ENCODE measurements around the gene PDIA5.

The PDIA5 gene

GRCh38 chr3:123071146-123071545, 4.3 kb downstream of the PDIA5 start:
- DNase-seq (ENCODE audit: low read depth in 2 of 2) = no peak

DNA sequence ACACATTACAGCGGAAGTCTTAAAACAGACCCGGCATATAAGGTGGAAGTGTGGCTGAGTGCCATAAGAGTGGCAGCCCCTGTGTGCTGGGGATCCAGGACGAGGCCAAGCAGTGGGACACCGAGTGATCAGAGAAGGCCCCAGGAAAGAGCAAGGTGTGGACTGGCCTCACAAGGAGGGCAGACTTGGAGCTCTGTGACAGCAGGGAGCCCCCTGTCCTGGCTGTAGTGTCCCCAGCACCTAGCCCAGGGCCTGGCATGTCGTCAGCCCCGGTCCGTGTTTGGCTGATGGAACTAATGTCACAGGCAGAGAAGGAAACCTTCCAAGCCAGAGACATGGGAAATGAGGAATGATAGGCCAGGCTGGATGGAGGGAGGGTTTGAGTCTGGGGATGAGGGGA, 4.8 kb downstream of the PDIA5 start:
- no peak for DNase-seq (ENCODE audit: low read depth in 2 of 2)

DNA sequence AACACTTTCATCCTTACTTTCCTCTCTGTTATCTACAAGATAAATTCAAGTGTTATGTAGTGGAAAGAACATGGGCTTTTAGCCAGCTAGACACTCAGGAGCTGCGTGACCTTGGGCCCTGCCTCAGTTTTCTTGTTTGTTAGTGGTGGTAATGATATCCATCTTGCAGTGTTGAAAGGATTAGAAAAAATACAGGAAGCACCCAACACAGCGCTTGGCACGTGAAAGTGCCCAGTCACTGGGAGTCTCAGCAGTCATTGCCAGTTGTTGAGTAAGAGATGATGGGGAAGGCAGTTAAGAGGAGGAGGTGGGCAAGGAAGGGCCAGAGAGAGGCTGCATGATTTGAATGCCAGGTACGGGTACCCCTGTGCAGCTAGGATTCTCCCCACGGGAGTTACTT, 5.3 kb downstream of the PDIA5 start:
- DNase-seq (ENCODE audit: low read depth in 2 of 2) = no peak

- DNase-seq (ENCODE audit: low read depth in 2 of 2) = no peak
These were observed 5.7 kb downstream of the PDIA5 start for GRCh38 chr3:123072564-123072963.

GRCh38 chr3:123075359-123075758, 8.5 kb downstream of the PDIA5 start:
- no peak for DNase-seq (ENCODE audit: low read depth in 2 of 2)

GRCh38 chr3:123076112-123076495, 9.3 kb downstream of the PDIA5 start:
- DNase-seq (ENCODE audit: low read depth in 2 of 2) = no peak

DNA sequence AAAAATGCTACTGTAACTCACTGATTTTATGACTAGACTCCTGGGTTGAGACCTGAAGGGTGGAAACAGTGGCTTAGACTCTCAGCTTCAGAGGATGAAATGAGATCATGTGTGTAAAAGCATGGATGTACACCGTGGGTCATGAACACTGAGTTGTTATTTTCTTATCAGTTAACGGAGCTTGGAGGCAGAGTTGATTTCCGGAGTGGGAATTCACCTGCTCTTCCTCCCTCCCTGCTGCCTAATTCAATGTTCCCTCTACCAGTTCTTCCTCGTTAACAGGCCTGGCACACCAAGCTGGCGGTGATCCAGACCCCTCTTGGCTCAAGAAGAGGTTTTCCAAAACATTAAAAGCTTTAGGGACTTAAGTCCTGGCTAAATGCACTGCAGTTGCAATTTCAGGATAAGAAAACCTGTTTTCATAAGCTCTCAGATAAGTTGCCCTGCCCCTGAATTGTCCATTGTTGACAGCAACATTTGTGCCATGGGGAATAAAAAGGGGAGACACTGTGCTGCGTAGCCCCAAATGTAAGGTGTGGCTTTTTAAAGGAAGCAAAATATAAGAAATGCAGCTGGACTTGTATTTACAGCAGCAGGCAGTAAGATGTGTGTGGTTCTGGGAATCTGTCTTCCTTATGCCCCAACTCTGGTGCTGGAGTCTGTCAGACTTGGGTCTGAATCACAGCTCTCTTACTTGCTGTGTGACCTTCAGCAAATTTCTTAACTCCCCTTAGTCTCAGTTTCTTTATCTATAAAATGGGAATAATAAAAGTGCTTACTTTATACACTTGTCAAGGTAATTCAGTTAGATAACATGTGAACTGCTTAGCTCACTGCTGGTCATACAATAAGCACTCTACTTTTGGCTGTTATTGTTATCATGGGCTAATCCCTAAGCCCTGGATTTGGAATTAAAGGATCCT, 9.9 kb downstream of the PDIA5 start:
- no peak for DNase-seq (ENCODE audit: low read depth in 2 of 2)

- no peak for DNase-seq (ENCODE audit: low read depth in 2 of 2)
These were observed 11.3 kb downstream of the PDIA5 start for GRCh38 chr3:123078101-123078500.

GRCh38 chr3:123080864-123081562, 14.2 kb downstream of the PDIA5 start:
- no peak for DNase-seq (ENCODE audit: low read depth in 2 of 2)

GRCh38 chr3:123081718-123082369, 15.0 kb downstream of the PDIA5 start:
- no peak for DNase-seq (ENCODE audit: low read depth in 2 of 2)

- DNase-seq (ENCODE audit: low read depth in 2 of 2) = no peak
These were observed 15.7 kb downstream of the PDIA5 start for GRCh38 chr3:123082370-123083065.

GRCh38 chr3:123083383-123084124, 16.7 kb downstream of the PDIA5 start:
- no peak for DNase-seq (ENCODE audit: low read depth in 2 of 2)

GRCh38 chr3:123084192-123084591, 17.4 kb downstream of the PDIA5 start:
- DNase-seq (ENCODE audit: low read depth in 2 of 2) = no peak

GRCh38 chr3:123084738-123085237, 18.0 kb downstream of the PDIA5 start:
- no peak for DNase-seq (ENCODE audit: low read depth in 2 of 2)

- DNase-seq (ENCODE audit: low read depth in 2 of 2) = no peak
These were observed 18.6 kb downstream of the PDIA5 start for GRCh38 chr3:123085293-123085931.

DNA sequence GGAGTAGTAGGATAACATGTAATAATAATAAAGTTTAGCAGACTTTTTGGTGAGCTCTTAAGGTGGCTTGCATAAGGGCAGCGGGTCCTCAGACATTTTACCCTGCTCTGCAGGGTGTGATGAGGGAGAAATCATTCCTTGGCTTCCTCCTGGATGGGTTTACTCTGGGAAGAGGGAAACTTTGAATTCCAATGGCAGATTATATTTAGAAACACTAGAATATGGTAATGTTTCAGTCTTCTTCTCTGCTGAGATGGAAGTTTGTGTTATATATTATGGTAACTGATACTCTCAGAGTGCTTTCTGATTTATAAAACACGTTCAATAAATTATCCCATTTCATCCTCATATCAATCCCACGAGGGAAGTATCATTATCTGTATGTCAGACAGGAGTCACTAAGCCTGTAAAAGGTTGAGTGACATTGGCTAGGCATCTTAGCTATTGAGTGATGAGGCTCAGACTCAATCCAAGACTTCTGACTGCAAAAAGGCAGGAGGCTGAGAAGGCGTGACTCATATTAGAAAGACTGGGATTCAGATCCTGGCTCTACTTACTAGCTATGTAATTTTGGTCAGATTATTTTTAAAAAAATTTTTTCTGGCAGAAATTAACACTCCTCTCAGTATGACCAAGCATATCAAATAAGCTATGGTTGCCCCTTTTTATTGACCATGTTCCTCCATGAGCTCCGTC, 19.3 kb downstream of the PDIA5 start:
- DNase-seq (ENCODE audit: low read depth in 2 of 2) = no peak

GRCh38 chr3:123088387-123088786, 21.6 kb downstream of the PDIA5 start:
- DNase-seq (ENCODE audit: low read depth in 2 of 2) = no peak

- DNase-seq (ENCODE audit: low read depth in 2 of 2) = no peak
These were observed 22.9 kb downstream of the PDIA5 start for GRCh38 chr3:123089611-123090331.

Measured in stimulated activated CD8-positive, alpha-beta memory T cell treated with anti-CD3 and anti-CD28 coated beads, Interleukin-2, amount 100 ng/mL, for 1 hour (primary cell).